GM12891 (cell line): ENCODE measurements around the gene ERN2.

ENCODE experiments used
- DNase-seq: peaks from one replicate; pipeline ENCODE4 v3.0.0; 2011; ENCODE audit warnings: low spot score; ENCODE audit not compliant: insufficient read length
- FAIRE-seq: peaks from 2 replicates; lab custom pipeline; 2011; peaks lifted over from hg19 to GRCh38; lab: Jason Lieb, UNC
- PAX5 ChIP-seq: IDR thresholded peaks from 2 replicates; pipeline ENCODE4 v1.6.1; 2011; ENCODE audit warnings: low read length, moderate library complexity, mild to moderate bottlenecking; ENCODE audit not compliant: insufficient read depth, severe bottlenecking
- POLR2A ChIP-seq: IDR thresholded peaks from 2 replicates; pipeline ENCODE4 v1.6.1; 2011; ENCODE audit warnings: low read depth, low read length, control low read depth
- POLR2AphosphoS5 ChIP-seq: IDR thresholded peaks from 2 replicates; pipeline ENCODE4 v1.6.1; 2011; ENCODE audit warnings: low read depth, low read length, control low read depth
- POU2F2 ChIP-seq: IDR thresholded peaks from 2 replicates; pipeline ENCODE4 v1.6.1; 2011; ENCODE audit warnings: low read depth, mild to moderate bottlenecking, control low read depth, low read length, moderate library complexity
- SPI1 ChIP-seq: IDR thresholded peaks from 2 replicates; pipeline ENCODE4 v1.6.1; 2011; ENCODE audit warnings: low read depth, low read length, control low read depth
- TAF1 ChIP-seq: IDR thresholded peaks from 2 replicates; pipeline ENCODE4 v1.6.1; 2011; ENCODE audit warnings: low read depth, low read length, control low read depth

The ERN2 gene

GRCh38 chr16:23640931-23641765 is 71.9 kb downstream of the ERN2 start, which contains the start of the genes DCTN5 and PALB2:
Gene DCTN5 (plus strand): TSS chr16:23641466. CDS start chr16:23641543, 77 bp downstream.
Gene PALB2 (minus strand): TSS chr16:23641310. CDS start chr16:23641157, 153 bp downstream.
- TF ChIP-seq TAF1 (no peak; the same call in none of the 2 replicates), POU2F2 (no peak), SPI1 (peak; percentile 81), POLR2A (peak; percentile 81), PAX5 (peak; percentile 48), POLR2AphosphoS5 (peak; percentile 92)
- peak; percentile 97 for FAIRE-seq
- peak; percentile 89 for DNase-seq

- no peak for FAIRE-seq
- TF ChIP-seq TAF1 (no peak), PAX5 (no peak), POU2F2 (no peak), POLR2A (no peak), POLR2AphosphoS5 (no peak), SPI1 (no peak)
- peak; percentile 9 for DNase-seq
Measured at GRCh38 chr16:23640615-23640930, 72.4 kb downstream of the ERN2 start.
